ELF-1 (cell line): Measurements from ENCODE around the gene CLDN15.
"Not testable (repeated sequence)": the region's sequence is repeated elsewhere in the genome, so short reads cannot be mapped to it uniquely, and the experiment has no call there.

Experiments used
- DNase-seq: peaks from one replicate; pipeline ENCODE4 v3.0.0-alpha.2; 2016; ENCODE audit warnings: low read depth, low spot score

Gene CLDN15, protein sequence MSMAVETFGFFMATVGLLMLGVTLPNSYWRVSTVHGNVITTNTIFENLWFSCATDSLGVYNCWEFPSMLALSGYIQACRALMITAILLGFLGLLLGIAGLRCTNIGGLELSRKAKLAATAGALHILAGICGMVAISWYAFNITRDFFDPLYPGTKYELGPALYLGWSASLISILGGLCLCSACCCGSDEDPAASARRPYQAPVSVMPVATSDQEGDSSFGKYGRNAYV

DNA sequence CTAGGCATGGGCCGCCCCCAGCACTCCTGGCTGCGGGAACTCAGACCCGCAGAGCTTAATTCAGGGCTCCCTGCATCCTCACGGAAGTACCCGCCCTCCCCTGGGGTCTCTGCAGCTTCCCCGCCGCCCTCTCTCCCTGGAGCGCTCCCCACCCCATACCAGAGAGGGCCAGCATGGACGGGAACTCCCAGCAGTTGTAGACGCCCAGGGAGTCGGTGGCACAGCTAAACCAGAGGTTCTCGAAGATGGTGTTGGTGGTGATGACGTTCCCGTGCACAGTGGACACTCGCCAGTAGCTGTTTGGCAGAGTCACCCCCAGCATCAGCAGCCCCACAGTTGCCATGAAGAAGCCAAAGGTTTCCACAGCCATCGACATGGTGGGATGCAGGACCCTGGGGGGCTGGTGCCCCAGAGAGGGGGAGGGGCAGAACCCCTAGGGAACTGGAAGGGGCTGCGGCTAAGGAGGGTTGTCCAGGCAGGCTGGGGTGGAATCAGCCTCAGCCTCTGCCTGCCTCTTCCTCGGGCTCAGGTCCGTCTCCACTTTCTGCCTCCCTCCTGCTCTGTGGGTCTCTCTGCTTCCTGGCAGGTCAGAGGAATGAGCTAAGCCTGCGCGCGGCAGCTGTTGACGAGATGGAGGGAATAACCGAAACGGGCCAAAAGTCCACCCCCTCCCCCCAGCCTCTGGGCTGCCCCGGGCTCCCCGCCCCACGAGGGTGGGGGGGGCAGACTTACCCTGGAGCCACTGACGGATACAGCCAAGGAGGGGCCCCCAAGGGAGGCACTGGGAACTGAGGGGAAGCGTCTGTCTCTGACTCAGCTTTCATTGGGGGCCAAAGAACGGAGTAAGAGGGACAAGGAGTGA, at the start of gene CLDN15:
Gene CLDN15 (minus strand): TSS at position 597 of the 862 bp plus-strand sequence. CDS start 221 bp downstream, at position 376.
- no peak for DNase-seq

DNA sequence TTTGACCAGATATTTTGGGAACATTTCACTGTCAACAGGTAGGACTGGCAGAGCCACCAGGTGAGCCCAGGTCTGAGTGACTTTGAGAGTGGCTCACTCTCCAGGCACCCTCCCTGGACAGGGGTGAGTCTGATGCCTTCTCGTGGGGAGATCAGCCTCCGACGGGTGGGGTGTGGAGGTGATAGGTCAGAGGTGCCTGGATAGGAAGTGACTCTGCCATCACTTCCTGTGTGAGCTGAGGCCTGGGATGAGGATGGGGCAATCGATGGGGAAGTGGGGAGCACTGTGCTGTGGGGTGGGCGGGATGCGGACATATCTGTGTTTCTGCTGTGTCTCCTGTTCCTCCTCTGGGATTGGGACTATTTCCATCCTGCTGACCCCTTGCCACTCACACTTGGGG, 49.4 kb upstream of the CLDN15 start:
- DNase-seq = no peak

DNA sequence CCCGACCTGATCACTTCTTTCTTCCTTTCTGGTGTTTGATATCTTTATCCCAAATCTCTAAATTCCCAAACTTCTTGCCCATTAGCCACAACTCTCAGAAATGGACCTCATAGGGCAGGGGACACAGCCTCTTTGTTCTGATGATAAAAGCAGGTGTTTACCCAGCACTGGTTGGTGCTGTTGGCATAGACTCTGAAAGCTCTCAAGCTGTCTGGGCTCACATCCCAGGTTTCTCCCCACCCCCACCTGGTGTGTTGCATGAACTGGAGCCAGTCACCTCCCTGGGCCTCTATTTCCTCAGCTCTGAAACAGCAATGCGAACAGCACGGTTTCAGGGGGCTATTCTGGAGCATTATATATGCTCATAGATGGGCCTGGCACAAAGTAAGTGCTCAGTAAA, 48.3 kb upstream of the CLDN15 start:
- not testable (repeated sequence) for DNase-seq

DNA sequence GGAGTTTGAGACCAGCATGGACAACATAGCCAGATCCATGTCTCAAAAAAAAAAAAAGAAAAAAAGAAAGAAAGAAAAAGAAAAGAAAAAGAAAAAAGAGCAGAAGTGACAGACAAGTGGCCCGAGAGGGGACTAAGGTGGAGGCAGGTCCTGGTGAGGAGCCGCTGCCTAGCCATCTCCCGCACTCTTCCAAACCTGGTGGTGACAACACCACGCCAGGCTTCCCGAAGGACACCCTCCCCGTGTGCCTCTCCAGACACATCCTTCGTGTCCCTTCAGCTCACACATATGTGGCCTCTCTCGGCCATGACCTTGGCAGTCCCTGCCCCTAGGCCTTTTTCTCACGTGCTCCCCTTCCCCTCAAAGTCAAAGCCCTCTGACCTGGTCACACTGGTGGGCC, 47.6 kb upstream of the CLDN15 start:
- DNase-seq = no peak

DNA sequence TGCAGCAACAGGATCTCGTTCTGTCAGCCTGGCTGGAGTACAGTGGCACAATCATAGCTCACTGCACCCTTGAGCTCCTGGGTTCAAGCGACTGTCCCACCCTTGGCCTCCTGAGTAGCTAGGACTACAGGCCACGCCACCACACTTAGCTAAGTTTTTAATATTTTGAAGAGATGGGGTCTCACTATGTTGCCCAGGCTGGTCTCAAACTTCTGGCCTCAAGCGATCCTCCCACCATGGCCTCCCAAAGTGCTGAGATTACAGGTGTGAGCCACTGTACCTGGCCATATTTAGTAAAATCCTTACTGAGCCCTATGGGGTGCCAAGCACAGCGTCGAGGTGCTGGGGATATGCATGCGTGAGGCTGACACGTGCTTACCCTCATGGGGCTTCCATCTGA, 43.3 kb upstream of the CLDN15 start:
- not testable (repeated sequence) for DNase-seq

DNA sequence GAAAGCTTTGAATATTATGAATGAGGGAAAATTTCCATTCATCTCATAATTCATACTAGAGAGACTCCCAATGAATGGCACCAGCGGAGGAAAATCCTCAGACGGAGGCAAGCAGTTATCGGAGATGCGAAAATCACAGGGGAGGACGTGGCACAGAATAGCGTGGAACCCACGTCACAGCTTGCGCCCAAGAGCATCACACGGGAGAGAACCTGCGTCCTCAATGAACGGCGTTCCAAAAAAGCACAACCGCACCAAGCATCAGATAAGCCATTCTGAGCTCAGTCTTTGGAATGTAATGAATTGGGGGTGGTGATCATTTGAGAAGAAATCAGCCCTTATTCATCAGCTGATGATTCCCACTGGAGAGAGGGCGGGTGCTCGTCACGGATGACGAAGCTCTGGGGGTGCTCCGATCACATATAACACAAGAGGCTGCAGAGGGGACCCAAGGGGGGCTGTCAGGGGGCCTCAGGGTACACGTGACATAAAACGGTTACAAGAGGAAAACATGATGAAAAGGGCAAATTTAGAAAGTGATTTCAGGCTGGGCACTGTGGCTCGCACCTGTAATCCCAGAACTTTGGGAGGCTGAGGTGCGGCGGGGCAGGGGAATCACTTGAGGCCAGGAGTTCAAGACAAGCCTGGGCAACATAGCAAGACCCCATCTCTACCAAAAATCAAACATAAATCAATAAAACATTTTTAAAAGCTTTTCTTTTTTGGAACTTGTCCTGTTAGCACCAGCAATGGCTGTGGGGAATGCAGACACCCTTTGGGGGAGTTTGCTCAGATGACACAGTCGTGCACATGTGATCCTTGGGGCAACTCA, 41.1 kb upstream of the CLDN15 start:
- DNase-seq = no peak

DNA sequence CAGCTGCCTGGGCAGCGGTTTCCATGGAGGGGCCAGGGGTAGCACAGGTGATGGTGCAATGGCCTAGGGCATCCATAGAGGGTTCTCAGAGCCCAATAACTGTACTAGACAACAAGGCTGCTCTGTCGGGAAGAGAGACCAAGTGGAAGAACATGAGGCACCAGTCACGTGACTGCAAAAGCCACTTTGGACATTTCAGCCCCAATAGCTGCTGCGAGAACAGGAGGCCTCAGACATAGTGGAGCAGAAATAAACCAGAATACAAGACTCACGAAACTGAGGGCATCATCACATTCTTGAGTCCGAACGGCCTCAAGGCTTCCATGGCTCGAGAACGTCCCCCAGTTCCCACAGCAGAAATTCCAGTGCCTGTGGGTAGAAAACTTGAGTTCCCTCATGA, 39.6 kb upstream of the CLDN15 start:
- no peak for DNase-seq

DNA sequence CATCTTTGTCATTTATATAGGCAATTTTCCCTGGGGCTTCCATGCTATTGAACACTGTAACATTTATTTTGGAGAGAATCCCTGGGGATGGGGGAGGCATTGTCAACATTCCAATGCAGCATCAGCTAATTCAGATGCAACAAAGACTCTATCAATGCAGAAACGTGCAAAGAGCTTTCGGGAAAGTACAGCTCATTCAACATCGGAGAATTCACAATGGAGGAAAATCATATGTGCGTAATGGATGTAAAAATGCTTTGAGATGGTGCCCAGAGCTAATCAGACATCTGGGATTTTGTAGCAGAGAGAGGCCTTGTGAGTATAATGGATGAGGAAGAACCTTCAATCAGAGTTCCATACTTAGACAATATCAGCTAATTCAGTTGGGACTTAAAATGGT, 35.6 kb upstream of the CLDN15 start:
- no peak for DNase-seq

DNA sequence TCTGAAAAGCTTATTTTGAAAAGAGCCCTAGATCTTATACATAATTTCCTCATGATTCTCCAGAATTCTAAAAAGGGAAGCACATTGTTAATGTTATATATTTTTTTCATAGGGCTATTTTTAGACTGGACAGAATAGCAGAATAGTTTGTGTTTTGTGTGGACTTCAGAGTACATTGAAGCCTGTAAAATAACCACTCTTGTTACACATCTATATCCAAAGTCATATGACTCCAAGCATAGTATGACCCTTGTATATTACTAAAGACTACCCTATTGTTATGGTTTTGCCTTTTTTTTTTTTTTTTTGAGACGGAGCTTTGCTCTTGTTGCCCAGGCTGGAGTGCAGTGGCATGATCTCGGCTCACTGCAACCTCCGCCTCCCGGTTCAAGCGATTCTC, 33.4 kb upstream of the CLDN15 start:
- no peak for DNase-seq

DNA sequence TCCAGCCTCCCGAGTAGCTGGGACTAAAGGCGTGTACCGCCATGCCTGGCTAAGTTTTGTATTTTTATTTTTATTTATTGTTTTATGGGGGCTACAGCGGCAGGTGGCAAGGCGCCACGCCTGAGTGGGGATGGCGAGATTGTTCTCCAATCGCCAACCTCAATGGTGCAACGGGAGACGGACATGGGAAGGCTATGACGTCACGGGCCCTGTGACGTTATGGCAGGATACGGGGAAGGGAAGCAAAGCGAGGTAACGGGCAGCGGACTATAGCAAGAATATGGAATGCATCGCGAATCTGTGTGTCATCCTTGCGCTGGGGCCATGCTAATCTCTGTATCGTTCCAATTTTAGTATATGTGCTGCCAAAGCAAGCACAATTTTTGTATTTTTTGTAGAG, 32.1 kb upstream of the CLDN15 start:
- no peak for DNase-seq

DNA sequence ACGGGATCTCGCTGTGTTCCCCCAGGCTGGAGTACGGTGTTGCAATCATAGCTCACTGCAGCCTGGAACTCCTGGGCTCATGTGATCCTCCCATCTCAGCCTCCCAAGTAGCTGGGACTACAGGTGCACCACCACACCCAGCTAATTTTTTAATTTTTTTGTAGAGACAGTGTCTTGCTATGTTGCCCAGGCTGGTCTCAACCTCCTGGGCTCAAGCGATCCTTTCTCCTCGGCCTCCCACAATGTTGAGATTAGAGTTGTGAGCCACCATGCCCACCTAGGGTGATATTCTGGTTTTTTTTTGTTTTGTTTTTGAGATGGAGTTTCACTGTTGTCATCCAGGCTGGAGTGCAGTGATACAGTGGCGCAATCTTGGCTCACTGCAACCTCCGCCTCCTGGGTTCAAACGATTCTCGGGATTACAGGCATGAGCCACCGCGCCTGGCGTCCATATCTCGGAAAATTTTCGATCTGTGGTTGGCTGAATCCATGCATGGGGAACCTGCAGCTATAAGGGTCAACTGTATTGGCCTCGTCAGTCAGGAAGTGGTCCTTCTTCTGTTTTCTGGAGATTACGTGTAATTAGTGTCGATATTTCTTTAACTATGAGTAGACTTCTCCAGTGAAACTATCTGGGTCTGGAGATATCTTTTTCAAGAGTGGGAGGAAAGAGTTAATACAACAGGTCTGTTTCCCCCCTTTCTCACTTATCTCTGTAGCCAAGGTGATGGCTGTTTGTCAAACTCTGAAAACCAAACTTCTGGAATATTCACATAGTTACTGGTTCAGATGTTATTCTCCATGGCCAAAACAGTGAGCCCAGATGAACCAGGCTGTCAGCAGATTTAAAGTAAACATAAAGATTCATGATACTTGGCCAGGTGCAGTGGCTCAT, 28.3 kb upstream of the CLDN15 start:
- DNase-seq = no peak

DNA sequence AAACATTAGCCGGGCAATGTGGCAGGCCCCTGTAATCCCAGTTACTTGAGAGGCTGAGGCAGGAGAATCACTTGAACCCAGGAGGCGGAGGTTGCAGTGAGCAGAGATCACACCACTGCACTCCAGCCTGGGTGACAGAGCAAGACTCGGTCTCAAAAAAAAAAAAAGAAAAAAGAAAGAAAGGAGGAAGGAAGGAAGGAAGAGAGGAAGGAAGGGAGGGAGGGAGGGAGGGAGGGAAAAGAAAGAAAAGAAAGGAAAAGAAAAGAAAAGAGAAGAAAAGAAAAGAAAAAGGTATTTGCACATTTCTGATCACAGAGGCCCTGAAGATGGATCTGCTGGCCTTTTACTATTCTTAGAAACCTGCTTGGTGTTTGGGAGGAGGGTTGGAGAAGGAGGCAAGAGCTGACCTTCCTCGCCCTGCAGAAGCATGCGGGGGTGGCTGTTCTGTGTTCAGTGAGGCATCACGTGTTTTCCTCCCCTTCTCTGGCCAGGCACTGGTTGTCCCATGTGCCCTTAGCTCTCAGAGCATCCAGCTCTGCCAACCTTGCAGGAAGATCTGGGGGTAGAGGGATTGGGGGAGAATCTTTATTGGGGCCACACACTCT, 26.6 kb upstream of the CLDN15 start:
- not testable (repeated sequence) for DNase-seq

DNA sequence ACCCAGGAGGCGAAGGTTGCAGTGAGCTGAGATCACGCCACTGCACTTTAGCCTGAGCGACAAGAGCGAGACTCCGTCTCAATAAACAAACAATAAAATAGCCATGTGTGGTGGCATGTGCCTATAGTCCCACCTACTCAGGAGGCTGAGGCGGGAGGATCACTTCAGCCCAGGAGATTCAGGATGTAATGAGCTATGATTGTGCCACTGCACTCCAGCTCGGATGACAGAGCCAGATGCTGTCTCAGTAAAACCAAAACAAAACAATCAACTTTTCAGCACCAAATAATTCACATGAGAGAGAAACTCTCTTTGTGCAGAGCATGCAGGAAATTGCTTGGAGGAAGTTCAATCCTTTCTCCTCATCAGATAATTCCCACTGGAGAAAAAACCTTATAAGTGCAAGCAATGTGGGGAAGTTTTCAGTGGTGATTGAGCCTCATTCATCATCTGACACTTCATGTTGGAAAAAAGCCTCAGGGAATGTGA, 20.7 kb upstream of the CLDN15 start:
- DNase-seq = no peak

DNA sequence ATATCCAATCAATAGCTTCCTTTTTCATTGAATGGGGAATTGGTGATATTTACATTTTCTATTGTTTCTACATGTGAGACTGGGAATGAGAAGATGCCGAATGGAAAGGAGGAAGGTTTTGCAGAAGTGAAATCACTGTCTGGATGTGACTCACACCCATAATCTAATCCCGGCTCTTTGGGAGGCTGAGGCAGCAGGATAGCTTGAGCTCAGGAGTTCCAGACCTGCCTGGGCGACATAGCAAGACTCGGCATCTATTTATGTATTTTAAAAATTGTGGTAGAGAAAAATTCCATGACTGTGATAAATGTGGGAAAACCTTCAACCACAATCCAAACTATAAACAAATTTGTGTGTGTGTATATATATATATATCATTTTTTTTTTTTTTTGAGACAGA, 18.2 kb upstream of the CLDN15 start:
- no peak for DNase-seq

DNA sequence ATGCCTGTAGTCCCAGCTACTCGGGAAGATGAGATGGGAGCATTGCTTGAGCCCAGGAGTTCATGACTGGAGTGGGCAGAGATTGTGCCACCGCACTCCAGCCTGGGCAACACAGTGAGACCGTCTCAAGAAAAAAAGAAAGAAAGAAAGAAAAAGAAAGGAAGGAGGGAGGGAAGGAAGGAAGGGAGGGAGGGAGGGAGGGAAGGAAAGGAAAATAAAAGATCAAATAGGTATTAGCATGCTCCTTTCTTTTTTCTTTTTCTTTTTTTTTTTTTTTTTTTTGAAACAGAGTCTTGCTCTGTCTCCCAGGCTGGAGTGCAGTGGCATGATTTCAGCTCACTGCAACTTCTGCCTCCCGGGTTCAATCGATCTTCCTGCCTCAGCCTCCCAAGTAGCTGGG, 15.6 kb upstream of the CLDN15 start:
- not testable (repeated sequence) for DNase-seq

DNA sequence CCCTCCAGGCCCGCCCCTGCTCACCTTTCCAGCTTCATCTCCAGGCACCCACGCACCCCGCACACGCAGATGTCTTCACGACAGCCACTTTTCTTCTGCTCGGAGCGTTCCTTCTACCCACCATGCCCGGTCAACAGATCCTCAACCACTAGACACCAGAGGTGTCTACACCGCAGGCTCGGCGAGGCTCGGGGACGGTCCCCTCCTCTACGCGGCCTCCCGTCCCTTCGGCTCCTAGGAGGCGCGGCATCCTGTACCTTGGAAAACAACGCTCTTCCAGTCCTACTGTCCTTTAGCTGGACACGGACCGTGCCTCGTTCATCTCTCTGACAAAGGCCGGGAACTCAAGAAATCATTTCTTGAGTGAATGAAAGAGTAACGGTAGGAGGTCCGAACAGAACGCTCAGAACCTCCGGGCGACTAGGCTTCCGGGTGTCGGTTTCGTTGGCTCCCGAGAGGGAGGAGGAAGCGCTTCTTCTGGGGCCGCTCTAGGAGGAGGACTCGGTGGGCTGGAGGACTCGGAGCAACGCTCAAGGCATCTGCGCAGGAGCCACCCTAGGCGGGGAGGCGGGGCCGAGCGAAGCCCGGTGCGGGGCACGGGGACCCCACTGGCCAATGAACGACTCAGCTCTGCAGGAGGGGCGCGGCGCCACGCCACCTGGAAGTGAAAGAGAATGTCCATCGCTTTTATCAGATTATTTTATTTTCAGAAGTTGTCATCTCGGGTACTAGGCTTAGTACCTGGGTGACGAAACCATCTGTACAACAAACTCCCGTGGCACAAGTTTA, 14.5 kb upstream of the CLDN15 start:
- DNase-seq = peak; percentile 99

DNA sequence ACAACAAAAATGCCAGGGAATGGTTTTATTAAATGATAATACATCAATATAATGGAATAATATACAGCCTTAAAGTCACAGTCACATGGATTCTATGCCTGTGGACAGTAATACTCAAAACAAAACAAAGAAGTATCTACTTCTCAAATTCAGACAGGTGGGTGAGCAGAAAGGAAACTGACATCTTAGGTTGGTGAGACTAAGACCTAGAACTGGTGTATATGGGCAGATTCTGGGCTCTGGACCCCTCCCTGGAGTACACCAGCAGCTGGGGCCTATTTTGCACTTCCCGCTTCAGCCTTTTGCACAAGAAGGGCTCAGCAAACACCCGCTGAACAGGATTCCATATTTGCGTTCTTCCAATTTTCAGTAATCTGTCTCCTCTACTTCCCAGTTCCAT, 12.7 kb upstream of the CLDN15 start:
- no peak for DNase-seq

DNA sequence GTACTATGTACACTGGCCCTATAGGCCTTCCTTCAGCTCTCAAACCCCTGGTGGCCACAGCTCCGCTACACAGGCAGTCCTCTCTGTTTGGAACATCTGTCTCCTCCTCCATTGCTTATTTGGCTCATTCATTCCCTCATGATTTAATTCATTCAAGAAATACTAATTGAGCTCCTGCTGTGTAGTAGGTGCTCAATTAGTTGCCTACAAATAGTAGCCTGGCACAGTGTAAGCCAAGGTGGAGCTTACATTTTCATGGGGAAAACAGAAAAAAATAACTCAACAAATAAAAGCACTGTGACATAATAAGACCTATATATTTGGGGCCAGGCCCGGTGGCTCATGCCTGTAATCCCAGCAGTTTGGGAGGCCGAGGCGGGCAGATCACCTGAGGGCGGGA, 10.7 kb upstream of the CLDN15 start:
- DNase-seq = no peak

DNA sequence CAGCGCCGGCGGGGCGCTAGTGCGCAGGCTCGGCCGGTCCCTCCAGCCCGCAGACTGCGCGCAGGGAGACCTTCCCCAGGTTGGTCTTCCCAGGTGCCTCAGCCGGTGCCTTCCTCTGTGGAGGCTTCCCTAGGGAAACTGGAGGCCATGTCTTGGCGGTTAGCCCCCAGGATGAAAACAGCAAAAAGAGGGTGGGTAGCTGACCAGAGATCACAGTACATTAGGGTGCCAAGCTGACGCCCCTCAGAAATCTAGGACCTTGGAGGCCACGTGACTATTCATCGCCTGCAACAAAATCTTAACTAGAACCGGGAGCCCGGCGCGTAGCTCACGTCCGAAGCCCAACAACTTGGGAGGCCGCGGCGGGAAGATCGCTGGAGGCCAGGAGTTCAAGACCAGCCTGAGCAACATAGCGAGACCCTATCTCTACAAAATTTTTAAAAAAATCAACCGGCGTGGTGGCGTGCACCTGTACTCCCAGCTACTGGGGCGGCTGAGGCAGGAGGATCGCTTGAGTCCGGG, 7.6 kb upstream of the CLDN15 start:
- no peak for DNase-seq
